TTC549 (cell line): ENCODE data around the gene FOXO1.

Source experiments
- FAIRE-seq: peaks from 2 replicates; lab custom pipeline; 2012; peaks lifted over from hg19 to GRCh38; lab: Jason Lieb, UNC

The FOXO1 gene

GRCh38 chr13:40540328-40541044, 126.0 kb downstream of the FOXO1 start:
- no peak for FAIRE-seq

GRCh38 chr13:40539576-40540327, 126.7 kb downstream of the FOXO1 start:
- FAIRE-seq, result no peak

- no peak for FAIRE-seq
Measured at GRCh38 chr13:40537146-40537895, 129.1 kb downstream of the FOXO1 start.

- FAIRE-seq, result no peak
Measured at GRCh38 chr13:40536443-40537113, 129.9 kb downstream of the FOXO1 start.

- no peak for FAIRE-seq
Measured at GRCh38 chr13:40535345-40535836, 131.1 kb downstream of the FOXO1 start.

- no peak for FAIRE-seq
Measured at GRCh38 chr13:40534456-40534855, 132.0 kb downstream of the FOXO1 start.

GRCh38 chr13:40533072-40533471, 133.4 kb downstream of the FOXO1 start:
- no peak for FAIRE-seq

- no peak for FAIRE-seq
Measured at GRCh38 chr13:40530961-40531360, 135.5 kb downstream of the FOXO1 start.

GRCh38 chr13:40528881-40529280, 137.6 kb downstream of the FOXO1 start:
- no peak for FAIRE-seq

- no peak for FAIRE-seq
Measured at GRCh38 chr13:40527914-40528313, 138.5 kb downstream of the FOXO1 start.

- no peak for FAIRE-seq
Measured at GRCh38 chr13:40522282-40522681, 144.2 kb downstream of the FOXO1 start.

GRCh38 chr13:40520916-40521315, 145.5 kb downstream of the FOXO1 start:
- no peak for FAIRE-seq

GRCh38 chr13:40519637-40520036, 146.8 kb downstream of the FOXO1 start:
- no peak for FAIRE-seq

- no peak for FAIRE-seq
Measured at GRCh38 chr13:40518481-40518882, 148.0 kb downstream of the FOXO1 start.

- no peak for FAIRE-seq
Measured at GRCh38 chr13:40517486-40518480, 148.7 kb downstream of the FOXO1 start.

GRCh38 chr13:40515702-40516101, 150.7 kb downstream of the FOXO1 start:
- no peak for FAIRE-seq

- FAIRE-seq, result no peak
Measured at GRCh38 chr13:40514802-40515201, 151.6 kb downstream of the FOXO1 start.

GRCh38 chr13:40509876-40510275, 156.6 kb downstream of the FOXO1 start:
- FAIRE-seq, result no peak

- no peak for FAIRE-seq
Measured at GRCh38 chr13:40508767-40509342, 157.6 kb downstream of the FOXO1 start.

GRCh38 chr13:40508127-40508526, 158.3 kb downstream of the FOXO1 start:
- FAIRE-seq, result no peak
